Stimulated activated CD8-positive, alpha-beta memory T cell treated with anti-CD3 and anti-CD28 coated beads, Interleukin-4, amount 100 ng/mL, for 48 hours (primary cell): ENCODE measurements around the gene ZNF879.

Source experiments
- DNase-seq: peaks from one replicate; pipeline ENCODE4 v3.0.0-alpha.2; 2020

ZNF879 gene

GRCh38 chr5:179023528-179024189 is at the start of gene ZNF879:
TSS of gene ZNF879 (plus strand) at chr5:179023804. CDS start at chr5:179025005, 1,201 bp downstream.
- DNase-seq: peak; percentile 92

DNA sequence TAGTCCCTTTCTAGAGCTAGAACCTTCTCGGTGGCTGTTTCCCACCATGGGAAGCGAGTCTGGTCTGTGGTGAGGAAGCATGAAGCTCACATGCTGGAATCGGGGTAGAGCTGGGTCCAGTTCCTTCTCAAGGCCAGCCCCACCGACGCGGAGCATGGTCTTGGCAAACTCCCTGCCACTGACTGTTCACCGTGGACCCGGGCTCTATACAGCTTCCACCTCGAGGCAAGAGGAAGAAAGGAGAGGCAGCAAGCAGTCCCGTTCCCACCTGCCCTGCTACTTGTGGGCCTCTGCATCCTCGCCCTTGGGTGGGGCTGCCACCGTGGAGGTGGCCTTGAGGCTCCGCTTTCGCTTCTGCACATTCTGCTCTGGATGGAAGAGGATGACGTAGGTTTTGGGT is 42.2 kb upstream of the ZNF879 start:
- no peak for DNase-seq

DNA sequence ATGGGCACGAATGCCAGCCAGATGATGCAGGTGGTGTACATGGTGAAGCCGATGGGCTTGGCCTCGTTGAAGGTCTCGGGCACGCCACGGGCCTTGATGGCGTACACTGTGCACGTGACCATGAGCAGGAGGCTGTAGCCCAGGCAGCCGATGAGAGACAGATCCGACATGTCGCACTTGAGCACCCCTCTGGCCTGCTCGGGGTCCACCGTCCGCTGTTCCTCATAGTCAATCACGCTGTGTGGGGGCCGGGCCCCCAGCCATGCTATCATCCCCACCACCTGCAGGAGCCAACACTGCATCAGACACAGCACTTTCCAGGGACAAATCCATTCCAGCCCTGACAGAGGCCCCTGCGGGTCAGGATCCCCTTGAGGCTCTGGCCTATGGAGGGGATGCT is 40.7 kb upstream of the ZNF879 start:
- DNase-seq: no peak

DNA sequence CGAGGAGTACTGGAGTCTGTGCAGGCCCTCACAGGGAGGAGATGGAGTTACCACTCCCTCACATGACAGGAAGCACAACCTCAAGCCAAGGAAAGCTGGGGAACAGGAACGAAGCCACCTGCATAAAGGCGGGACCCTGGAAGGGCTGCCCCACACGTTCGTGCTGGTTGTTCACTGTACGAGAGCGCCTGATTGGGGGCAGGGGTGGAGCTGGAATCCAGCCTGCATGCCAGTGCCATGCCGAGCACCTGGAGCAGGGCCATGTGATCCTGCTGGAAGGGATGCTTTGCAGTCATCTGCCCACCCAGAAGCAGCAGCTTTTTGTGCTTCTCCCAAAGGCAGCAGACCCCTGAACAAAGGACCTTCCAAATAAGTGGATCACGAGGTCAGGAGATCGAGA is 39.9 kb upstream of the ZNF879 start:
- DNase-seq: no peak

- DNase-seq: no peak
Observed at GRCh38 chr5:178984145-178985072, 39.2 kb upstream of the ZNF879 start.

GRCh38 chr5:178986326-178986960 is 37.2 kb upstream of the ZNF879 start:
- no peak for DNase-seq

- no peak for DNase-seq
Observed at GRCh38 chr5:178988436-178989220, 35.0 kb upstream of the ZNF879 start.

DNA sequence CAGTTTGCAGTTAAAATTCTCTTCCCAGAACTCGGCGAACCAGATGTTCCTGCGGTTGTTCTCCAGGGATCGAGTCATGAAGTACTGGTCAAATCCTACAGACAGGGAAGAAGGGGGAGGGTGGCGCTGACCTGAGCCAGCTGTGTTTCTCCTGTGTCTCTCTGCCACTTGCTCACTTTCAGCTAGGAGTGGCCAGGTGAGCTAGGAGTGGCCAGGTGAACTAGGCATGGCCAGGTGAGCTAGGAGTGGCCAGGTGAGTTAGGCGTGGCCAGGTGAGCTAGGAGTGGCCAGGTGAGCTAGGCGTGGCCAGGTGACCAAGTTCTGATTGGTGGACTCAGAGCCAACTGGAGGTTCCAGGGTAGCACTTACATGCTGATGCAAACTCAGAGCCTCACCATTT is 34.3 kb upstream of the ZNF879 start:
- DNase-seq: no peak

DNA sequence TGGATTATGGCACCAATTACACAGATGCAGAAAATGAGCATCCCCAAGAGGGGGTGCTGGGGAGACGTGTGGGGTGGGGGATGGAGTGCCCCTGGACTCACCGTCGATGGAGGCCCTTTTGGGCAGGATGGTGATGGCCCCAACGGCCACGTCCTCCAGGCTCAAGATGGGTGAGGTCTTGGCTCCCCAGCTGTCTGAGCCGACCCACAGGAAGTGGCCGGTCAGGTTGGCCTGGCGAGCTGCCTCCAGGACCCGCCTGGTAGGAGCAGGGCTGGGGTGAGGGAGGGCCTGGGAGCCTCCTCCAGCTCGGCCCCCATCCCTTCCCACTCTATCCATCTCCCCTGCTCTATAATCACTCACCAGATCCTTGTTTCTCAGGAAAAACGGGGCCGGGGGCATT is 33.1 kb upstream of the ZNF879 start:
- no peak for DNase-seq

DNA sequence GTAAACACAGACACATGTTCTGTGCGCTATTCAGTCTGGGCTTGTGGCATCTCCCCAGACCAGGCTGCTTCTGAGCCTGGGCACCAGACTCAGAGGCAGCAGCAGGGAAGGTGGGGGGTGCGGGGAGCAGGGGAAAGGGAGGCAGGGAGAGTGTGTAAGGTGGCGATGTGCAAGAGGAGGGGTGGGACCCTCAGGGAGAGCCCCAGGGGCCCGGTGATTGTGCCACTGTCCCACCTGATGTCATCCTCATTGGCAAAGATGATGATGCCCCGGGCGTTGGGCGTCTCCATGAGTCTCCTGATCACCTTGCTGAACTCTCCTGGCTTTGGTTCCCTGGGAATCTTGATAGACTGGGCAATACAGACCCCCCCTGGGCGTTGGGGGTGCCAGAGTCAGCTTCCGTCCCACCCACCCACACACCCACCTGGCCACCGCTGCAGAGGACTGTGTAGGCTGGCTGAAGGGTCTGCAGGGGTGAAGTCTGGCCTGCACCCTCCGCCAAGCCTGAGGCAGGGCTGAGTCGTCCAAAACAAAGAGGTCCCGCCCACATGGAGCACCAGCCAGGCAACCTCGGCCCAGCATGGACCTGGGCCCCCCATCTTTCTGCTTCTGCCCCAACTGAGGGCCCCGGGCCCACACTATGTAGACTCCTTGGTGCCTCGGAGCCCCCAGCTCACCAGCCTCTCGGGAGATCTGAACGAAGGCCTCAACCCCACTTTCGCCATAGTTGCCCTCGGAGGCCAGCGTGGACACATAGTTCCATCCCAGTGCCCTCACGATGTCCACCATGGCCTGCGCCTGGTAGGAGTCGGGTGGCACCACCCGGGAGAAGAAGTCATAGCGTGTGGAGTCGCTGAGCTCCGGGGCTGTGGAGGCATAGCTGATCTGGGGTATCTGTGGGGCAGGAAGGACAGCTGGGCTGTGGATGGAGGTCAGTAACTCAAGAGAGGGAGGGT is 32.1 kb upstream of the ZNF879 start:
- DNase-seq: no peak

GRCh38 chr5:178992291-178992895 is 31.2 kb upstream of the ZNF879 start:
- DNase-seq: no peak

DNA sequence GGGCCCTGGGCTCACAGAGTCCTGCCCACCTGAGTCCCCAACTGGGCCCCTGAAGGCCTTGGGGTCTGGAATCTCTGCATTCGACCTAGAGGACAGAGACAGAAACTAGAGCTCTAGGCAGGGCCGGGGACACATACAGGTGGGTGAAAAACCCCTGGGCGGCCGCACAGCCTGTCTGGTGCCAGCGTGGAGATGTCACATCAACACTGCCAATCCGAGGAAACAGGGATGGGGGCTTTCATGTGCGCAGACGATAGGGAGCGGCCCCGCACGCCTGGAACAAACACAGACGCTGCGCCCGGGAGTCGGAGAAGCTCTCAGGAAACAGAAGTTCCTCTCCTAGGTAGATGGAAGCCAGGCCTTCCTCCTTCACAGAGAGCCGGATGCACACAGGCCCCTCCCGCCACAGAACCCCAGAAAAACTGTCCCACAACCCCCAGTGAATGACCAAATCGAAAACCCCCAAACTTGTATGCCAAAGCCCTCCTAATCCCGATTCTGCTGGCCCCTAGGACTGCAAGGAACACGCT is 30.3 kb upstream of the ZNF879 start:
- no peak for DNase-seq

DNA sequence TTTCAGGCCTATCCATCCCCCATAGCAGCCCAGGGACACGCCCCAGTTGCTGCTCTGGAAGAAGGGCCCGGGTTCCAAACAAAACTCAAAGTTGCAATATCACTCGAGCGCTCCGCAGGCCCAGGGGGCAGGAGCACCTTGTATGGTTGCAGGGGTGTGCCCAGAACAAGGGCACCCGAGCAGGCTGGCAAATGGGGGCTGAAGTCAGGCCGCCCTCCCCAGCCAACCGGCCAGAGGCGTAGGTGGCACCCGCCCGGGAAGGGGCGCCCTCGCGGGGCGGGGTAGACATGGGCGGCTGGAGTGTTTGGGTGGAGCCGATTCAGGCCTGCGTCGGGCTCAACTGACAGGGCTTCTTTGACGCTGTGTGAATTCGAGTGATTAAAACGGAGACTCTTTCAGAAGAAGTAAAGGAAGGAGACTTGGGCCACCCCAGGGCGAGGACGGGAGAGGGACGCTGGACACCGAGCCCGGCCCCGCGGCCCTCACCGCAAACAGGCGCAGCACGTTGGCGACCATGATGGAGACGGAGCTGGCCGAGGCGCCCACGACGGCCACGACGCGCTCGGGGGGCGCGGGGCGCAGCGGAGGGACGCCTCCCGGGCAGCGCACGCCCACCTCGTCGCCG is 29.5 kb upstream of the ZNF879 start:
- DNase-seq: no peak

GRCh38 chr5:178994580-178995340 is 28.8 kb upstream of the ZNF879 start, which contains the start of gene GRM6:
TSS of gene GRM6 (minus strand) at chr5:178995320. CDS start at chr5:178994944, 376 bp downstream.
- DNase-seq: no peak

DNA sequence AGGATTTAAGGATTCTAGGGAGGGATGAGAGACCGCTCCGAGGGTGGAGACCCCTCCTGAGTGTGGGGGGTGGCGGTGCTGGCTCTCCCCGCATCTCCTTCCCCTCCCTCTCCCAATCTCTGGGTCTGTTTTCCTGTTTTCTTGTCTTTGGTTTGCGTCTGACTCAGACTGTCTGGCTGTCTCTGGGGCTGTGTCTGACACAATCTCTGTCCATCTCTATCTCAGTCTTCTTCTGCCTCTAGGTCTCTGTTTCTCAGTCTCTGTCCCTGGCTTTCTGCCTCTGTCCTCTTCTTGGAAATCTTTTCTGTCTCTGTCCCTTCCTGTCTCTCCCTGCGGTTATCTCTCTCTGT is 28.3 kb upstream of the ZNF879 start:
- DNase-seq: no peak

- no peak for DNase-seq
Observed at GRCh38 chr5:178996156-178996555, 27.4 kb upstream of the ZNF879 start.

DNA sequence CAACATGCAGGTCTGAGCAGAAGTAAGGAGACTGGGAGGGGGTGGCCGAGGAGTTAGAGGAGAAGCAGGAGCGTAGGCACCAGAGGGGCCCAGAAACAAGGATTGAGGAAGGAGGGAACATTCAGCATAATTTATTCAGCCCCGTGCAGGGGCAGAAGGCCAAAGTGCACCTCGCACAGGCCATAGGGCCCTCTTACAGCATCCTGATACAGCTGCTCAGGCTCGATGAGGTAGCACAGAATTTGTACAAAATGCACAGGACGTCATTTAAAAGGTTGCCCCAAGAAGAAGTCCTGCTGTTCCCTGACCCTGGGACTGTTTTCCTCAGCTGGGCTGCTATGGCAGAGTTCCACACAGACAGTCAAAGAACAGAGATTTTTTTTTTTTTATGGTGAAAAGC is 26.4 kb upstream of the ZNF879 start:
- no peak for DNase-seq

DNA sequence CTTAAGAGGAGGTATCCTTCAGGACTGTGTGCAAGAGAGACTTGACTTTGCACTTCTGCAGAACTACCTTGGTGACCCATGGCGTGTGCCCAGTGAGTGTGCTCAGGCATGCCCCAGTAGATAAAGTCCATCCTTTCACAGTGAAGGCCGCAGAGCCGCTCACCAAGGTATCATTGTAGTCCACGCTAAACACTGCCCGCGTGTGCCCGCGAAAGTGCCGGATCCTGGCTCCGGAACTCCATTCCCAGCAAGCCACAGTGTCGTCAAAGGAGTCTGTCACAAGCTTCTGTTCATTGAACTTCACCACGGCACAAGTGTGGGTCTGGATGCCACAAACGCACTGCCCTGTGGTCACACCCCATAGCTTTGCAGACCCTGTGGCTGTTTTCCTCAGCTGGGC is 25.2 kb upstream of the ZNF879 start:
- no peak for DNase-seq

DNA sequence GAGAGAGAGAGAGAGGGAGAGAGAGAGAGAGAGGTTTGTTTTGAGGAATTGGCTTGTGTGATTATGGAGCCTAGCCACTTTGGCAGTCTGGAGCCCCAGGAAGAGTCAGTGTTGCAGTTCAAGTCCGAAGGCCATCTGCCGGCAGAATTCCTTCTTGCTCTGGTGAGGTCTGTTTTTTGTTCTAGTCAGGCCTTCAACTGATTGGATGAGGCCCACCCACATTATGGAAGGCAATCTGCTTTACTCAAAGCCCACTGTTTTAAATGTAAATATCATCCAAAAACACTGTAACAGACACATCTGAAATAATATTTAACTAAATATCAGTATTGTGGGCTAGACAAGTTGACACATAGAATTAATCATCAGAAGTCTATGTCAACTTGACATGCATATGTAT is 17.0 kb upstream of the ZNF879 start:
- no peak for DNase-seq

- DNase-seq: no peak
Observed at GRCh38 chr5:179008667-179009066, 14.9 kb upstream of the ZNF879 start.
